PFSK-1 (cell line): ENCODE data around the gene PTPN2.

Source experiments
- FOXP2 ChIP-seq: optimal IDR thresholded peaks from 2 replicates; pipeline ENCODE3; 2011; ENCODE audit warnings: borderline replicate concordance, control low read depth, inconsistent platforms; ENCODE audit not compliant: insufficient read depth; ENCODE audit errors: extremely low read length, extremely low read depth
- POLR2AphosphoS5 ChIP-seq: IDR thresholded peaks from 2 replicates; pipeline ENCODE4 v1.6.1; 2012; ENCODE audit warnings: low read depth, mild to moderate bottlenecking, control low read depth, low read length, moderate library complexity
- REST ChIP-seq, 2 experiments: IDR thresholded peaks; 2 replicates each; pipeline versions ENCODE4 v1.6.1 to v1.8.0; 2011 to 2012; ENCODE audit warnings: low read depth in 2 of 2, low read length in 2 of 2, control low read depth in 1 of 2, inconsistent platforms in 1 of 2, mild to moderate bottlenecking in 1 of 2, moderate library complexity in 1 of 2; ENCODE audit not compliant: insufficient read depth in 1 of 2
- SIN3A ChIP-seq: IDR thresholded peaks from 2 replicates; pipeline ENCODE4 v1.6.1; 2012; ENCODE audit warnings: mild to moderate bottlenecking, low read length, moderate library complexity, borderline replicate concordance; ENCODE audit not compliant: insufficient read depth
- TAF1 ChIP-seq: IDR thresholded peaks from 2 replicates; pipeline ENCODE4 v1.6.1; 2012; ENCODE audit warnings: low read length, control low read depth, borderline replicate concordance; ENCODE audit not compliant: insufficient read depth

Gene PTPN2

GRCh38 chr18:12929477-12930083 is 45.5 kb upstream of the PTPN2 start:
- TF ChIP-seq TAF1, result no peak
- no peak for TF ChIP-seq POLR2AphosphoS5
- no peak for TF ChIP-seq FOXP2
- no peak for TF ChIP-seq REST (IDR thresholded peaks at IDR 0.05; ENCODE audit: insufficient read depth in 1 of 2, low read depth in 2 of 2, low read length in 2 of 2)
- TF ChIP-seq SIN3A, result no peak

- TF ChIP-seq TAF1, result no peak
- TF ChIP-seq REST (IDR thresholded peaks at IDR 0.05; ENCODE audit: insufficient read depth in 1 of 2, low read depth in 2 of 2, low read length in 2 of 2), result no peak
- no peak for TF ChIP-seq POLR2AphosphoS5
- no peak for TF ChIP-seq SIN3A
- no peak for TF ChIP-seq FOXP2
These were observed 44.6 kb upstream of the PTPN2 start for GRCh38 chr18:12928641-12929040.

GRCh38 chr18:12928206-12928605 is 44.2 kb upstream of the PTPN2 start:
- TF ChIP-seq POLR2AphosphoS5 (no peak), TAF1 (no peak), SIN3A (no peak), FOXP2 (no peak), REST (IDR thresholded peaks at IDR 0.05; ENCODE audit: insufficient read depth in 1 of 2, low read depth in 2 of 2, low read length in 2 of 2) (no peak)

GRCh38 chr18:12924616-12925015 is 40.6 kb upstream of the PTPN2 start:
- TF ChIP-seq REST (IDR thresholded peaks at IDR 0.05; ENCODE audit: insufficient read depth in 1 of 2, low read depth in 2 of 2, low read length in 2 of 2) (no peak), FOXP2 (no peak), POLR2AphosphoS5 (no peak), SIN3A (no peak), TAF1 (no peak)

- TF ChIP-seq FOXP2 (no peak), POLR2AphosphoS5 (no peak), TAF1 (no peak), REST (IDR thresholded peaks at IDR 0.05; ENCODE audit: insufficient read depth in 1 of 2, low read depth in 2 of 2, low read length in 2 of 2) (no peak), SIN3A (no peak)
These were observed 38.2 kb upstream of the PTPN2 start for GRCh38 chr18:12922266-12922665.
